Pons (tissue), 1 donor: ENCODE data around the gene PAPOLA.
"Not testable (repeated sequence)": the region's sequence is repeated elsewhere in the genome, so short reads cannot be mapped to it uniquely, and the experiment has no call there.

Experiments used
- DNase-seq: peaks from one replicate; pipeline ENCODE4 v3.0.0-alpha.2; 2016; ENCODE audit warnings: low spot score

Gene PAPOLA

GRCh38 chr14:96501740-96502620 lies at the start of gene PAPOLA:
PAPOLA (plus strand) TSS chr14:96502382; CDS start chr14:96502593, 211 bp downstream.
- peak; percentile 96 for DNase-seq

- DNase-seq, result no peak
Measured at GRCh38 chr14:96452684-96453083, 49.5 kb upstream of the PAPOLA start.

DNA sequence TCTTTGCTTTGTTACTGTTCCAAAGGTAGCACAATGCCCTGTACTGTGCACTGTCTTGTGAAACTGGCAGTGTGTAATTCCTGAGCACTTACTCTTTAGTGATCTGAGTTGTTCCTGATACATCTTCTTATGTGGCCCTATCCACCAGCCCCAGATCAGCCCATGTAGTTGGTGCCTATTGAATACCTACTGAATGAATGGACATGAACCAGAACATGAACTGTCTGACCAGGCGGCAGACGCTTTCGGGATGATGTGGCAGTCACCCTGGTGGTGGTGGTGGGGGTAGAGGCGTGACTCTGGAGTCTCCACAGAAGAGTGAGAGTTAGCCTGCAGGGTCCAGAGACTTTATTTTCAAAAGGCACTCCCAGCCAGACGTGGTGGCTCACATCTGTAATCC lies 46.6 kb upstream of the PAPOLA start:
- no peak for DNase-seq

- DNase-seq, result no peak
Measured at GRCh38 chr14:96459851-96460250, 42.3 kb upstream of the PAPOLA start.

- no peak for DNase-seq
Measured at GRCh38 chr14:96461950-96462798, 40.0 kb upstream of the PAPOLA start.

GRCh38 chr14:96464136-96464535 lies 38.0 kb upstream of the PAPOLA start:
- DNase-seq, result no peak

DNA sequence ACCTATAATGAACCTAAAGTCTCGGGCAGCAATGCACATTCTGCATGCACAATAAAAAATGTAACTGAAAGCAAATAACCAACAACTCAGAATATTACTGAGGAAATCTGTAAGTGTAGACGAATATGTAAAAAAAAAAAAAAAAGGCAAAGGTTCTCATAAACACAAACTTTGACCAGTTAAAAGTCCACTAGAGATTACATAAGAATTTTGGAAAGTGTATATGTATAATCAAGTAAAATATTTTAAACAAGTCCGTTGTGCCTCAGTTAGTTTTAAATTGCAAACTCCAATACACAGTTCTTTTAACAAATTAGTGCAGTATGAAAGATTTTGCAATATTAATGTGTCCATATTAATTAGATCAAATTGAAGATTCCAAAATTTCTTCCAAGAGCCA lies 35.3 kb upstream of the PAPOLA start:
- no peak for DNase-seq

- DNase-seq, result no peak
Measured at GRCh38 chr14:96470331-96470730, 31.9 kb upstream of the PAPOLA start.

DNA sequence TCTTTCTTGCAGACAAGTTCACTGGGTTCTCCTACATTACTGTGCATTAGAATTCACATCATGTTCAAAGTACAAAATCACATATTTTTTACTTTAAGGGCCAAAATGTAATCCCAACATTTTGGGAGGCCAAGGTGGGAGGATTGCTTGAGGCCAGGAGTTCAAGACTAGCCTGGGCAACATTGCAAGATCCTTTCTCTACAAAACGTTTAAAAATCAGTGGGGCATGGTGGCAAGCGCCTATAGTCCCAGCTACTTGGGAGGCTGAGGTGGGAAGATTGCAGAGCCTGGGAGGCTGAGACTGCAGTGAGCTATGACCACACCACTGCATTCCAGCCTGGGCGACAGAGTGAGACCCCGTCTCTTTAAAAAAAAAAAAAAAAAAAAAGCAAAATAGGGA lies 31.2 kb upstream of the PAPOLA start:
- DNase-seq, result not testable (repeated sequence)

DNA sequence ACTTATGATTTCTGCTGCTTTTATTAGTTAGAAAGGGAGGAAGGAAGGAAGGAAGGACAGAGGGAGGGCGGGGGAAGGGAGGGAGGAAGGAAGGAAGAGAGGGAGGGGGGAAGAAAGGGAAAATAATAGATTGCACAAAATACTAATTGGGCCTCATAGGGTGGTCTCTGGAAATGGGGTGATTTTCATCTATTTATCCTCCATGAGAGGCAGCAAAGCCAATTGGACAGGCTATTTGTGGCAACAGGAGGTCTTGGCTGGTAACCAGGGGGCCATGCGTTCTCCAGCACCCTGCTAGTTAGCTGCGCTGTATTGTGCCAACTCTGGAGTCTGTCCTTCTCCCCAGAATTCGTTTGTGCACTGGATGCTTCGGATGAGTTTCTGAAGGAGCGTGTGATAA lies 24.1 kb upstream of the PAPOLA start:
- no peak for DNase-seq

DNA sequence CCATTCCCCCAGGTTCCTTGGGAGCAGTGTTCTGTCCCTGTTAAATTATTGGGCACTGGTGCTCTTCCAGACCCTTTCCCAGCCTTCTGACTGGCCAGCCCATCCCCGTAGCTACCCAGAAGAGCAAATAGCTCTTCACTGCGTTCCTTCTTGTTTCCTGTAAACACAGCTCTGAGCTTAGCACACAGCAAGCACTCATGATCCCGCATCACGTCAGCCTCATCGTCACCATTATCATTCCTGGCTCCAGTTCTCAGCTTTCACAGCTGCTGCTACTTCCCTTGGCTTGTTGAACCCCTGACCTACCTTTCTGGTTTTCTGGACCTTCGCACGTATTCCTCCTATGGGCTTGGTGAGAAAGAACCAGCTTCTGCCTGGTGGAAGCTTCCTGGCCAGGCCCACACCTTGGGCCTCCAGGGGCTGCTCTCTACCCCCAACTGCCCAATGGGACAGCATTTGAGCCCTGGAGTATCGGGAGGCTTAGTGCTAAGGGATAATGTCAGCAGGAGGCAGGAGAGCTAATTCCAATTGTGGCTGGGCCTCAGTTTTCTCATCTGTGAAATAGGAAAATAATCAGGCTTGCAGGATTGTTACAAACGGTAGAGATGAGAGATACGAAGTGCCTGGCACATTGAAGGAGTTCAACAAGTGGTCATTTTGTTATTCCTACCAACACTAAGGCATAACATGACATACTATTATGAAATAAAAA lies 22.6 kb upstream of the PAPOLA start:
- DNase-seq, result no peak

DNA sequence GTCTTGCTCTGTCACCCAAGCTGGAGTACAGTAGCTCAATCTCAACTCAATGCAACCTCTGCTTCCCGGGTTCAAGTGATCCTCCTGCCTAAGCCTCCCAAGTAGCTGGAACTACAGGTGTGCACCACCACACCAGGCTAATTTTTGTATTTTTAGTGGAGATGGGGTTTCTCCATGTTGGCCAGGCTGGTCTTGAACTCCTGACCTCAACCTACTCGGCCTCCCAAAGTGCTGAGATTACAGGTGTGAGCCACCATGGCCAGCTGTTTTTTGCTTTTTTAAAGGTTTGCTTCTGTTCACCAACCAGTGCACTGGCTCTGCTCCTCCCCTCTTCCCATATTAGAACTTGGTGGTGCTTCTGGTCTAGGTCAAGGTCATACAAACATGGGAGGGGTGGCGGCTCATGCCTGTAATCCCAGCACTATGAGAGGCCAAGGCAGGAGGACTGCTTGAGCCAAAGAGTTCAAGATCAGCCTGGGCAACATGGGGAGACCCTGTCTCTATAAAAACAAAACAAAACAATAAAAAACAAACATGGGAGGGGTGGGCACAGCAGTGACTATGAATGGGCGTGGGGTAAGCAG lies 20.4 kb upstream of the PAPOLA start:
- DNase-seq, result no peak

- no peak for DNase-seq
Measured at GRCh38 chr14:96482986-96483385, 19.2 kb upstream of the PAPOLA start.

GRCh38 chr14:96484399-96484798 lies 17.8 kb upstream of the PAPOLA start:
- no peak for DNase-seq

- no peak for DNase-seq
Measured at GRCh38 chr14:96486705-96487104, 15.5 kb upstream of the PAPOLA start.

- DNase-seq, result no peak
Measured at GRCh38 chr14:96489327-96489726, 12.9 kb upstream of the PAPOLA start.

GRCh38 chr14:96493178-96493577 lies 9.0 kb upstream of the PAPOLA start:
- DNase-seq, result no peak

GRCh38 chr14:96494331-96494730 lies 7.9 kb upstream of the PAPOLA start:
- no peak for DNase-seq

DNA sequence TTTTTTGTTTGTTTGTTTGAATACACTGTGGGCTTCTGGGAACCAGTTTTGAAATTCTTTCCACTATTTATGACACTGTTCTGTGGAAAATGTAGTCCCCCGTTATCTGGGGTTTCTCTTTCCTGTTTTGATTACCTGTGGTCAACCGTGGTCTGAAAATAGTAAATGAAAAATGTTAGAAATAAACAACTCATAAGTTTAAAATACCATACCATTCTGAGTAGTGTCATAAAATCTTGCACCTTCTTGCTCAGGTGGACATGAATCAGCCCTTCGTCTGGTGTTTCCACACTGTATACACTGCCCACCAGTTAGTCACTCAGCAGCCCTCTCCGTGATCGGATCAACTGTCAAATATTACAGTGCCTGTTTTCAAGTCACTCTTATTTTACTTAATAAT lies 5.1 kb upstream of the PAPOLA start:
- no peak for DNase-seq

DNA sequence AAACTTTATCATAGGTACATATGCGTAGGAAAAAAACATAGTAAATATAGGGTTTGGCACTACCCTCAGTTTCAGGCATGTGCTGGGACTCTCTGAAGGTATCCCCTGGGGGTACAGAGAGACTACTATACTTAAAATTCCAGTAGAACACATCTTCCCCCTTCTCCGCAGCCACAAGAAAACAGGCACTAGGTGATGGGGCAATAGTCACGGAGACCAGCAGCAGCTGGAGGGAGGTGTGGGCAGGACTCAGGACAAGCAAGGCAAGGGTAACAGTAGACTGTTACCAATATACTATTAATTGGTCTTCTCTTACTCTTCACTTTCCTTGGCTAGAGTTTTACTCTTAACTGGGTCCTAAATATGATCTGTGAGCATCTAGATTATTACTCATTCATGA lies 4.6 kb upstream of the PAPOLA start:
- DNase-seq, result no peak

DNA sequence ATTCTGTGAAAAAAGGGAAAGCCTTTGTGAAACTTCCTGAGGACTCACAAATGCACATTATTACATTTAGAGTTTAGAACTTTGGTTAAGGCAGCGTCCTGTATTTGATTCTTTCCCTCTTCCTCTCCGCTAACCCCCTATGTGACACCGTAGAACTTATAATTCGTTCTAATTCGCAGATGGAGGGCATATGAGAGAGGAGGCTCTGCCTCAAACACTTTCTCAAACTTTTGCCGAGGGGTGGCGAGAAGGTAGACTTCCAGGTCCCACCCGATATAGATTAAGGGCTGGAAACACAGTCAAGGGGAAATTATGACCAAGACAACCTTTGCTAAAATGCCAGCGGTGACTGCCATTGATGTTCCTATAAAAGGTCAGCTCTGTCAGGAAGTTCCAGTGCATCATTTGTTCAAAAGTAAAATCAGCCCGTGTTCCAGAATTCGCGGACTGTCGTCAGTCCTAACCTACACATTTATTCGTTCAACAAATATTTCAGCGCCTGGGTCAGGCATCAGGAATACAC lies 904 bp upstream of the PAPOLA start:
- DNase-seq, result no peak
